PC-3 (cell line): ENCODE data around the gene ULK4. TPM values are rescaled to one million over a fixed set of nuclear protein-coding genes. Genes with fewer than 3 reads are reported as not detected.
"Not testable (repeated sequence)": the region's sequence is repeated elsewhere in the genome, so short reads cannot be mapped to it uniquely, and the experiment has no call there.

Experiments used
- ATAC-seq: fragments of 200-7000 bp; cut with Tn5 transposase; 2 replicates; pipeline ENCODE4 v1.9.1; 2020; ENCODE audit warnings: mild to moderate bottlenecking, moderate library complexity
- BruUV-seq: library from RNA; stranded (reverse); fragments of 400-500 nt; replicated peaks from 2 replicates; lab custom pipeline; 2021; lab: Mats Ljungman, UMichigan
- CTCF ChIA-PET: fragments of 300-600 bp; sonication (Branson Sonifier 250); formaldehyde crosslinking; loops from one replicate; lab custom pipeline; 2022; ENCODE audit warnings: antibody characterized with exemption; lab: Charles Lee
- POLR2A ChIA-PET: fragments of 300-600 bp; sonication (Branson Sonifier 250); formaldehyde crosslinking; loops from one replicate; lab custom pipeline; 2022; ENCODE audit warnings: antibody characterized with exemption; ENCODE audit not compliant: unreplicated experiment; lab: Charles Lee
- DNase-seq: peaks from one replicate; pipeline ENCODE4 v3.0.0-alpha.2; 2015
- H2AFZ ChIP-seq: fragments of 300-600 bp; sonication (generic); 2 replicates; pipeline ENCODE4 v1.6.0; 2016; ENCODE audit warnings: antibody characterized with exemption, low read length
- H3F3A ChIP-seq: fragments of 300-600 bp; sonication (generic); one replicate; pipeline ENCODE4 v1.6.0; 2017; ENCODE audit warnings: antibody characterized with exemption, low read length, control low read depth, mild to moderate bottlenecking; ENCODE audit not compliant: unreplicated experiment
- H3K27ac ChIP-seq: fragments of 300-600 bp; sonication (generic); 2 replicates; pipeline ENCODE4 v1.5.1; 2016; ENCODE audit warnings: mild to moderate bottlenecking, low read length
- H3K27me3 ChIP-seq: fragments of 300-600 bp; sonication (generic); 2 replicates; pipeline ENCODE4 v1.6.1; 2016; ENCODE audit warnings: low read length, mixed read lengths
- H3K36me3 ChIP-seq: fragments of 300-600 bp; sonication (generic); 2 replicates; pipeline ENCODE4 v1.6.1; 2016; ENCODE audit warnings: low read depth, mixed run types, low read length, mixed read lengths
- H3K4me1 ChIP-seq: fragments of 300-600 bp; sonication (generic); 2 replicates; pipeline ENCODE4 v1.5.1; 2016; ENCODE audit warnings: low read length; ENCODE audit not compliant: insufficient read depth
- H3K4me2 ChIP-seq: fragments of 300-600 bp; sonication (generic); 2 replicates; pipeline ENCODE4 v1.6.0; 2016; ENCODE audit warnings: low read length
- H3K4me3 ChIP-seq: fragments of 300-600 bp; sonication (generic); 2 replicates; pipeline ENCODE4 v1.5.1; 2016; ENCODE audit warnings: mild to moderate bottlenecking, low read length, mixed read lengths
- H3K79me2 ChIP-seq: fragments of 300-600 bp; sonication (generic); 2 replicates; pipeline ENCODE4 v1.6.1; 2017; ENCODE audit warnings: low read length, mixed read lengths
- H3K9ac ChIP-seq: fragments of 300-600 bp; sonication (generic); 2 replicates; pipeline ENCODE4 v1.6.0; 2016; ENCODE audit warnings: mild to moderate bottlenecking, low read length
- H3K9me2 ChIP-seq: fragments of 300-600 bp; sonication (generic); replicated peaks from 2 replicates; pipeline ENCODE4 v1.6.1; 2016; ENCODE audit warnings: mixed run types, low read length, mixed read lengths
- H3K9me3 ChIP-seq: fragments of 300-600 bp; sonication (generic); 2 replicates; pipeline ENCODE4 v1.6.1; 2016; ENCODE audit warnings: low read length, mixed read lengths
- H4K20me1 ChIP-seq: fragments of 300-600 bp; sonication (generic); 2 replicates; pipeline ENCODE4 v1.6.1; 2016; ENCODE audit warnings: low read length, mixed read lengths
- EZH2 ChIP-seq: fragments of 300-600 bp; sonication (generic); IDR thresholded peaks from one replicate; pipeline ENCODE4 v1.6.1; 2017; ENCODE audit warnings: antibody characterized with exemption, mild to moderate bottlenecking, low read length; ENCODE audit not compliant: unreplicated experiment
- EZH2phosphoT487 ChIP-seq: fragments of 300-600 bp; sonication (generic); IDR thresholded peaks from 2 replicates; pipeline ENCODE4 v1.6.1; 2018; ENCODE audit warnings: mild to moderate bottlenecking, antibody characterized with exemption, low read length, borderline replicate concordance
- intact Hi-C: fragments of 100-400 bp; cut with micrococcal nuclease; formaldehyde crosslinking; loops from 2 replicates; pipeline ENCODE4 v1.9.0; 2023
- total RNA-seq: library from RNA; depleted of rRNA; stranded (reverse); fragments of >200 nt; gene quantifications from 2 replicates; pipeline ENCODE4 v1.2.3, GENCODE V29; 2014
- TF ChIP-seq, protein P1 (sequence below): fragments of 300-600 bp; sonication (generic); conservative IDR thresholded peaks from 2 replicates; pipeline ENCODE4 v1.5.1; 2017; ENCODE audit warnings: antibody characterized with exemption, low read depth, mild to moderate bottlenecking, low read length

ULK4 gene
- total RNA-seq, 1 experiment from 2014 or later, result 4.8 TPM

DNA sequence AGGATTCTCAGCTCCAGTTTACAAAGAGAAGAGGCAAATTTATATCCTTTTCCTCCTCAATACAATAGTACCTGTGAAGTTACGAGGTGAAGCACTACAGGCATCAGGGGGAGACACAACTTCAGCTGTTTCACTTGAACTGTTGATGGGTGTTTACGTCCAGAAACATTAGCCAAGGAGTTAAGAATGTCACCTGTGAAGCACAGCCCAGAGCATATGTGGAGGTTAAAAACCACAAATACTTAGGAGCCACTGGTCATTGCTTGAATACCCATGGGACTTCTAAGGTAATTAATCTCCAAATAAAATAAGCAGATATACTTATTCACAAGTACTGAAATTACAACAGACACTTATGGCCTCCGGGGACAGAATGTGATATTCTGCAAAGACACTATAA lies 246.5 kb downstream of the ULK4 start:
- no peaks in the 10 kb centered on the region for H3K9me3 ChIP-seq
- H3K79me2 ChIP-seq, result no peaks in the 10 kb centered on the region
- no peak for ATAC-seq
- POLR2A ChIA-PET, result interaction anchor here (0.6 kb wide), 1 partner anchor 12 kb away, joined by 3 read pairs; no protein-coding TSS in a partner anchor
- no peak overlapping the region for H3K9ac ChIP-seq
- no peak for DNase-seq
- H3K9me2 ChIP-seq, result no peaks in the 10 kb centered on the region
- CTCF ChIA-PET, result no interaction called here
- H3K36me3 ChIP-seq, result no peaks in the 10 kb centered on the region
- no peak overlapping the region for H3K4me3 ChIP-seq
- no peaks in the 10 kb centered on the region for H3K27me3 ChIP-seq
- no peak overlapping the region for H2AFZ ChIP-seq
- no TSS peak for BruUV-seq
- intact Hi-C loops, result loop anchor here (5.0 kb wide), 1 partner anchor 513 kb away; no protein-coding TSS in a partner anchor
- TF ChIP-seq EZH2phosphoT487 (no peak), EZH2 (no peak)
- TF ChIP-seq, protein P1, sequence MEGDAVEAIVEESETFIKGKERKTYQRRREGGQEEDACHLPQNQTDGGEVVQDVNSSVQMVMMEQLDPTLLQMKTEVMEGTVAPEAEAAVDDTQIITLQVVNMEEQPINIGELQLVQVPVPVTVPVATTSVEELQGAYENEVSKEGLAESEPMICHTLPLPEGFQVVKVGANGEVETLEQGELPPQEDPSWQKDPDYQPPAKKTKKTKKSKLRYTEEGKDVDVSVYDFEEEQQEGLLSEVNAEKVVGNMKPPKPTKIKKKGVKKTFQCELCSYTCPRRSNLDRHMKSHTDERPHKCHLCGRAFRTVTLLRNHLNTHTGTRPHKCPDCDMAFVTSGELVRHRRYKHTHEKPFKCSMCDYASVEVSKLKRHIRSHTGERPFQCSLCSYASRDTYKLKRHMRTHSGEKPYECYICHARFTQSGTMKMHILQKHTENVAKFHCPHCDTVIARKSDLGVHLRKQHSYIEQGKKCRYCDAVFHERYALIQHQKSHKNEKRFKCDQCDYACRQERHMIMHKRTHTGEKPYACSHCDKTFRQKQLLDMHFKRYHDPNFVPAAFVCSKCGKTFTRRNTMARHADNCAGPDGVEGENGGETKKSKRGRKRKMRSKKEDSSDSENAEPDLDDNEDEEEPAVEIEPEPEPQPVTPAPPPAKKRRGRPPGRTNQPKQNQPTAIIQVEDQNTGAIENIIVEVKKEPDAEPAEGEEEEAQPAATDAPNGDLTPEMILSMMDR, result no peak
- H4K20me1 ChIP-seq, result no peaks in the 10 kb centered on the region
- no peaks in the 10 kb centered on the region for H3F3A ChIP-seq
- no peak overlapping the region for H3K4me2 ChIP-seq
- H3K27ac ChIP-seq, result no peak overlapping the region
- H3K4me1 ChIP-seq, result no peaks in the 10 kb centered on the region

DNA sequence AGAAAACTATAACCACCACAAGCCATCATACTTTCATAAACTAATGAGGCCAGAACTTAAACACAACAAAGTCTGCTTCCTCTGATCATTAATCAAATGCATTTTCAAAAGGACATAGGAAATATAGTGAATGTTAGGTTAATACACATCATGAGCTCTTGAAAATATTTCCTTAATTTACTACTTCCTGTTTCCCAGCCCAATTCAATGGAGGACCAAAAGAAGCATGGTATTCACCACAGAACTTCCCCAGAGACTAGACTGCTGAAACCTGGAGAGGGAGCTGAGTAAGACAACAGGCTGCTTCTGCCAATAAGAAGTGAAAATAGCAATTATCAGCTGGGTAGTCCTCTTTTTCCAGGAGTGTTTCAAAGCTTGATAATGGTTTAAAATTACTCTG lies 250.3 kb downstream of the ULK4 start:
- DNase-seq (no peak), ATAC-seq (no peak)
- H3K9me2 ChIP-seq, result no peaks in the 10 kb centered on the region
- H4K20me1 ChIP-seq, result no peaks in the 10 kb centered on the region
- no peaks in the 10 kb centered on the region for H3K79me2 ChIP-seq
- H3K4me3 ChIP-seq, result no peak overlapping the region
- no peak for TF ChIP-seq EZH2
- TF ChIP-seq, protein P1, result no peak
- no peak for TF ChIP-seq EZH2phosphoT487
- intact Hi-C loops, result no loop called here
- H3K4me2 ChIP-seq, result no peak overlapping the region
- H3K4me1 ChIP-seq, result no peaks in the 10 kb centered on the region
- H3K27ac ChIP-seq, result no peak overlapping the region
- H3K9ac ChIP-seq, result no peak overlapping the region
- no peaks in the 10 kb centered on the region for H3K27me3 ChIP-seq
- CTCF ChIA-PET, result no interaction called here
- H3F3A ChIP-seq, result no peaks in the 10 kb centered on the region
- BruUV-seq, result no TSS peak
- no peaks in the 10 kb centered on the region for H3K9me3 ChIP-seq
- POLR2A ChIA-PET, result no interaction called here
- H3K36me3 ChIP-seq, result no peaks in the 10 kb centered on the region
- no peak overlapping the region for H2AFZ ChIP-seq

DNA sequence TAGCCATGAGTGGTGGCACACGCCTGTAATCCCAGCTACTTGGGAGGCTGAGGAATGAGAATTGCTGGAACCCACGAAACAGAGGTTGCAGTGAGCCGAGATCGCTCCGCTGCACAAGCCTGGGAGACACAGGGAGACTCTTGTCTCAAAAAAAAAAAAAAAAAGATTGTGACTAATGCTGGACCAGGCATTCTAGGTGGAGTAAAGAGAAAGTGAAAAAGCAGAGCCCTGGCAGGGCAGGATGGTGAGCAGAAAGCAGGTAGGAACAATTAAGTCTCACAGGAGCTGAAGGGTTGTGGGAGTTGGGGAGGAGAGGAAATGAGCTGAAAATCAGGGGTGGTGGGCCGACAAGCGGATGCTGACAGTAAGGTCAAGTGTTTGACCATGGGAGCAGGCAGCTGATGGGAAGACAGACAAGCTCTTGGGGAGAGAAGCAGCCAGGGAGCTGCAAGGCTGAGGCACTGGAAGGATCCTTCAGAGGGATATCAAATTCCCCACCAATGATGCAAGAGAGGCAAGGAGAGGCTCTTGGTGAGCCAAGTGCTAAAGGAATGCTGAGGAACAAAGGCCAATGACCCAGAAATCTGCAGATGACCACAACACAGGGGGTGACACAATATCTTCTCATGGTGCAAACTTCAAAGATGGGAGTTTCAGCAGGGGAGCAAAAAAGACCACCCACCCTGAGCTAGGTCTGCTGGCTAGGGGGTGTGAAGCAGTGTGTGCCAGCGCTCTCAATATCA lies 251.1 kb downstream of the ULK4 start:
- no peaks in the 10 kb centered on the region for H3F3A ChIP-seq
- no peaks in the 10 kb centered on the region for H4K20me1 ChIP-seq
- H3K36me3 ChIP-seq, result no peaks in the 10 kb centered on the region
- BruUV-seq, result no TSS peak
- no peak overlapping the region for H3K27ac ChIP-seq
- DNase-seq, result peak; percentile 34
- H3K27me3 ChIP-seq, result no peaks in the 10 kb centered on the region
- H2AFZ ChIP-seq, result no peak overlapping the region
- H3K9me3 ChIP-seq, result no peaks in the 10 kb centered on the region
- ATAC-seq, result 0 out of 2 replicates have a peak, but pooled peaks have one; percentile 18
- no peak overlapping the region for H3K9ac ChIP-seq
- intact Hi-C loops, result no loop called here
- CTCF ChIA-PET, result no interaction called here
- TF ChIP-seq, protein P1, result no peak
- TF ChIP-seq EZH2phosphoT487, result no peak
- no peak for TF ChIP-seq EZH2
- H3K4me3 ChIP-seq, result no peak overlapping the region
- no peak overlapping the region for H3K4me2 ChIP-seq
- POLR2A ChIA-PET, result interaction anchor here (0.6 kb wide), 1 partner anchor 724 kb away, joined by 4 read pairs; no protein-coding TSS in a partner anchor
- no peaks in the 10 kb centered on the region for H3K9me2 ChIP-seq
- no peaks in the 10 kb centered on the region for H3K4me1 ChIP-seq
- no peaks in the 10 kb centered on the region for H3K79me2 ChIP-seq

DNA sequence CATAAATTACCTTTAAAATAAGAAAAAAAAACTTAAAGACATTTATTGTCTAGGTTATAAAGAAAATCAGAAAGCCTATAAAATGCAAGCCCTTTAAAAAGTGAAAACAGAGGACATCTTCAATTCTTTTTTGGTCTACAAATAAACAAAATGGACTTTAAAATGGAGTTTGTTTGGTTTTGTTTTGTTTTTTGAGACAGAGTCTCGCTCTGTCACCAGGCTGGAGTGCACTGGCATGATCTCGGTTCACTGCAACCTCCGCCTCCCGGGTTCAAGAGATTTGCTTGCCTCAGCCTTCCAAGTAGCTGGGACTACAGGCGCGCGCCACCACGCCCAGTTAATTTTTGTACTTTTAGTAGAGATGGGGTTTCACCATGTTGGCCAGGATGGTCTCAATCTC lies 252.7 kb downstream of the ULK4 start:
- H3K36me3 ChIP-seq, H3K9me2 ChIP-seq, H3K4me1 ChIP-seq, H3K9ac ChIP-seq, H3K4me2 ChIP-seq, H3F3A ChIP-seq, CTCF ChIA-PET, H3K27ac ChIP-seq, POLR2A ChIA-PET, H3K4me3 ChIP-seq, H4K20me1 ChIP-seq, ATAC-seq, H3K9me3 ChIP-seq, intact Hi-C loops, DNase-seq, H2AFZ ChIP-seq, H3K79me2 ChIP-seq, BruUV-seq, H3K27me3 ChIP-seq: not testable (repeated sequence)
